HepG2 (cell line): Measurements from ENCODE around the gene GSDME. TPM values are rescaled to one million over a fixed set of nuclear protein-coding genes. Genes with fewer than 3 reads are reported as not detected.
A peak's percentile ranks its signal among the peaks of the same experiment; 100 is the strongest.

ENCODE experiments used
- DNMT3B ChIP-seq: conservative IDR thresholded peaks from 2 replicates; pipeline ENCODE4 v1.6.1; 2016; ENCODE audit warnings: missing biosample characterization, control low read depth
- KLF12 ChIP-seq: sonication (generic); formaldehyde crosslinking; IDR thresholded peaks from 2 replicates; pipeline ENCODE4 v1.4.0; 2020; ENCODE audit warnings: missing genetic modification reagents, borderline replicate concordance
- NFIC ChIP-seq: IDR thresholded peaks from 2 replicates; pipeline ENCODE4 v1.6.1; 2012; ENCODE audit warnings: mild to moderate bottlenecking, low read length, inconsistent platforms
- RORA ChIP-seq: sonication (generic); formaldehyde crosslinking; IDR thresholded peaks from 2 replicates; pipeline ENCODE4 v1.5.0; 2020; ENCODE audit warnings: mild to moderate bottlenecking, missing genetic modification reagents, moderate library complexity
- ZFP62 ChIP-seq: sonication (generic); formaldehyde crosslinking; IDR thresholded peaks from 2 replicates; pipeline ENCODE4 v1.4.0; 2020; ENCODE audit warnings: missing genetic modification reagents
- ZNF577 ChIP-seq: sonication (generic); formaldehyde crosslinking; IDR thresholded peaks from 2 replicates; pipeline ENCODE4 v1.4.0; 2020; ENCODE audit warnings: mild to moderate bottlenecking, low read depth, missing genetic modification reagents, borderline replicate concordance
- ZSCAN29 ChIP-seq: sonication (generic); formaldehyde crosslinking; conservative IDR thresholded peaks from 2 replicates; pipeline ENCODE4 v1.4.0; 2020; ENCODE audit warnings: mild to moderate bottlenecking, missing genetic modification reagents
- polyA plus RNA-seq, 8 experiments: library from polyadenylated mRNA; depleted of rRNA in 3 of 8; stranded (reverse) in 7 of 8; unstranded in 1 of 8; fragments of >200 nt; fragmentation: Illumina TruSeq in 4 of 8; extraction: Trizol in 4 of 8; gene quantifications; 2 replicates each; pipeline versions ENCODE4 v1.2.1 to v1.2.3, GENCODE V29; 2011 to 2016; ENCODE audit warnings: low read depth in 4 of 8, missing spikeins in 1 of 8, mixed read lengths in 1 of 8; ENCODE audit not compliant: insufficient read depth in 1 of 8
- total RNA-seq, 5 experiments: library from RNA; depleted of rRNA; stranded (reverse); fragments of >200 nt; fragmentation: Illumina TruSeq; extraction: Trizol; gene quantifications; 2 replicates each; pipeline ENCODE4 v1.2.3, GENCODE V29; 2016; ENCODE audit warnings: low read depth in 1 of 5
- TF ChIP-seq, protein P1 (sequence below): IDR thresholded peaks from 2 replicates; pipeline ENCODE4 v1.6.1; 2016; ENCODE audit warnings: control low read depth
- TF ChIP-seq, protein P2 (sequence below): sonication (generic); formaldehyde crosslinking; IDR thresholded peaks from 2 replicates; pipeline ENCODE4 v1.4.0; 2020; ENCODE audit warnings: missing genetic modification reagents
- TF ChIP-seq, protein P3 (sequence below): sonication (generic); formaldehyde crosslinking; IDR thresholded peaks from 2 replicates; pipeline ENCODE4 v1.8.1; 2023; ENCODE audit warnings: mild to moderate bottlenecking, inconsistent platforms, moderate library complexity, missing genetic modification reagents, borderline replicate concordance
- TF ChIP-seq, protein P4 (sequence below): sonication (generic); formaldehyde crosslinking; IDR thresholded peaks from 2 replicates; pipeline ENCODE4 v1.9.0; 2022; ENCODE audit warnings: low read depth, missing genetic modification reagents
- TF ChIP-seq, protein P5 (sequence below): sonication (generic); formaldehyde crosslinking; IDR thresholded peaks from 2 replicates; pipeline ENCODE4 v1.5.0; 2020; ENCODE audit warnings: missing genetic modification reagents
- TF ChIP-seq, protein P6 (sequence below): sonication (generic); formaldehyde crosslinking; IDR thresholded peaks from 2 replicates; pipeline ENCODE4 v1.5.1; 2020; ENCODE audit warnings: mild to moderate bottlenecking, moderate library complexity, missing genetic modification reagents
- TF ChIP-seq, protein P7 (sequence below): sonication (generic); formaldehyde crosslinking; IDR thresholded peaks from 2 replicates; pipeline ENCODE4 v1.5.1; 2020; ENCODE audit warnings: missing genetic modification reagents, mild to moderate bottlenecking, borderline replicate concordance

Gene GSDME
- total and polyA plus RNA-seq, 2 of the 13 experiments (the other 11 are each of a cell fraction or from before 2014, with no cell fraction given), result 19.2 to 28.2 TPM

DNA sequence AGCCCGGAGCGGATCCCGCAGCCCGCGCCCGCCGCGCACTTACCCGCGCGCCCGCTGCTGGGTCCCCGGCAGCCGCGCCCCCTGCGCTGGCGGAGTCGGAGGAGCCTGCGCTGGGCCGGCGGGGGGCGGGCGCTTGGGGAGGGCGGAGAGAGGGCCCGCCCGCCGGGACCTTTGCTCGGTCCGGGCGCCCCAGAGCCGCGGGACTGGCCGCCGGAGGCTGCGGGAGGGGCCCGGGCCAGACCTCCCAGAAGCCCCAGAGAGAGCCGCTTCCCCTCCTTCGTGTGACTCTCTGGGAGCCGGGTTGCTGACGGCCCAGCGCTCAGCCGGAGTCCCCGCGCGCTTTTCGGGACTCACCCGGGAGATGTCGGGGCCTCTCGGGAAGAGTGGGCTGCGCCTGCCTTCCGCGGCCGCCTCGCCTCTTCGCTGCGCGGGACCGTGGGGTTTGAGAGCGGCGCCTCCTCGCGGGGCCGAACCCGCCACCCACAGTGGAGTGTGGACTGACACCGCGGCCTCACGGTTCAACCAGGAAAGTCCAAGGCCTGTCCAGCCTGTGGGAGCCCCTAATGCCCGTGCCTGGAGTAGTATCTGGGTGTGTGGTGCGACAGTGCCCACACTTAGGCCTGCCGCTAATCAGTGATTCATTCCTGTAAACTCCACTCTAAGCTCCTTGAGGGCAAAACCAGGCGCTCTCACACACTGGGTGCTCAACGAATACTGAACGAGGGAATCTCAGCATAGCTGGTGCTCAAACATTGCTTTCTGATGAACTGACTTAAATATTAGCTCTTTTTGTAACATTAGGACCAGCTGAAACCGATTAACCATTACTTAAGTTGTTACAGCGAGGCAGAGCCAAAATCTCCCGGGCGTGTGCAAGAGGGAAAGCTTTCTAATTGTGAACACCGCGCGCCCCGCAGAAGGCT, at the start of gene GSDME (continued):
- TF ChIP-seq, protein P1, sequence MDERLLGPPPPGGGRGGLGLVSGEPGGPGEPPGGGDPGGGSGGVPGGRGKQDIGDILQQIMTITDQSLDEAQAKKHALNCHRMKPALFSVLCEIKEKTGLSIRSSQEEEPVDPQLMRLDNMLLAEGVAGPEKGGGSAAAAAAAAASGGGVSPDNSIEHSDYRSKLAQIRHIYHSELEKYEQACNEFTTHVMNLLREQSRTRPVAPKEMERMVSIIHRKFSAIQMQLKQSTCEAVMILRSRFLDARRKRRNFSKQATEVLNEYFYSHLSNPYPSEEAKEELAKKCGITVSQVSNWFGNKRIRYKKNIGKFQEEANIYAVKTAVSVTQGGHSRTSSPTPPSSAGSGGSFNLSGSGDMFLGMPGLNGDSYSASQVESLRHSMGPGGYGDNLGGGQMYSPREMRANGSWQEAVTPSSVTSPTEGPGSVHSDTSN (CRISPR knock-in tag), result no peak
- TF ChIP-seq, protein P2, sequence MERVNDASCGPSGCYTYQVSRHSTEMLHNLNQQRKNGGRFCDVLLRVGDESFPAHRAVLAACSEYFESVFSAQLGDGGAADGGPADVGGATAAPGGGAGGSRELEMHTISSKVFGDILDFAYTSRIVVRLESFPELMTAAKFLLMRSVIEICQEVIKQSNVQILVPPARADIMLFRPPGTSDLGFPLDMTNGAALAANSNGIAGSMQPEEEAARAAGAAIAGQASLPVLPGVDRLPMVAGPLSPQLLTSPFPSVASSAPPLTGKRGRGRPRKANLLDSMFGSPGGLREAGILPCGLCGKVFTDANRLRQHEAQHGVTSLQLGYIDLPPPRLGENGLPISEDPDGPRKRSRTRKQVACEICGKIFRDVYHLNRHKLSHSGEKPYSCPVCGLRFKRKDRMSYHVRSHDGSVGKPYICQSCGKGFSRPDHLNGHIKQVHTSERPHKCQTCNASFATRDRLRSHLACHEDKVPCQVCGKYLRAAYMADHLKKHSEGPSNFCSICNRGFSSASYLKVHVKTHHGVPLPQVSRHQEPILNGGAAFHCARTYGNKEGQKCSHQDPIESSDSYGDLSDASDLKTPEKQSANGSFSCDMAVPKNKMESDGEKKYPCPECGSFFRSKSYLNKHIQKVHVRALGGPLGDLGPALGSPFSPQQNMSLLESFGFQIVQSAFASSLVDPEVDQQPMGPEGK, result peak; percentile 76
- TF ChIP-seq KLF12 (no peak), ZSCAN29 (CRISPR knock-in tag) (0 out of 2 replicates have a peak, but pooled peaks have one; percentile 19), NFIC (no peak), ZFP62 (CRISPR knock-in tag) (no peak), ZNF577 (CRISPR knock-in tag) (no peak), RORA (CRISPR knock-in tag) (no peak), DNMT3B (CRISPR knock-in tag) (no peak)
- TF ChIP-seq, protein P3, sequence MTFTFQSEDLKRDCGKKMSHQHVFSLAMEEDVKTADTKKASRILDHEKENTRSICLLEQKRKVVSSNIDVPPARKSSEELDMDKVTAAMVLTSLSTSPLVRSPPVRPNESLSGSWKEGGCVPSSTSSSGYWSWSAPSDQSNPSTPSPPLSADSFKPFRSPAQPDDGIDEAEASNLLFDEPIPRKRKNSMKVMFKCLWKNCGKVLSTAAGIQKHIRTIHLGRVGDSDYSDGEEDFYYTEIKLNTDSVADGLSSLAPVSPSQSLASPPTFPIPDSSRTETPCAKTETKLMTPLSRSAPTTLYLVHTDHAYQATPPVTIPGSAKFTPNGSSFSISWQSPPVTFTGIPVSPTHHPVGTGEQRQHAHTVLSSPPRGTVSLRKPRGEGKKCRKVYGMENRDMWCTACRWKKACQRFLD (CRISPR knock-in tag), result no peak
- TF ChIP-seq, protein P4, sequence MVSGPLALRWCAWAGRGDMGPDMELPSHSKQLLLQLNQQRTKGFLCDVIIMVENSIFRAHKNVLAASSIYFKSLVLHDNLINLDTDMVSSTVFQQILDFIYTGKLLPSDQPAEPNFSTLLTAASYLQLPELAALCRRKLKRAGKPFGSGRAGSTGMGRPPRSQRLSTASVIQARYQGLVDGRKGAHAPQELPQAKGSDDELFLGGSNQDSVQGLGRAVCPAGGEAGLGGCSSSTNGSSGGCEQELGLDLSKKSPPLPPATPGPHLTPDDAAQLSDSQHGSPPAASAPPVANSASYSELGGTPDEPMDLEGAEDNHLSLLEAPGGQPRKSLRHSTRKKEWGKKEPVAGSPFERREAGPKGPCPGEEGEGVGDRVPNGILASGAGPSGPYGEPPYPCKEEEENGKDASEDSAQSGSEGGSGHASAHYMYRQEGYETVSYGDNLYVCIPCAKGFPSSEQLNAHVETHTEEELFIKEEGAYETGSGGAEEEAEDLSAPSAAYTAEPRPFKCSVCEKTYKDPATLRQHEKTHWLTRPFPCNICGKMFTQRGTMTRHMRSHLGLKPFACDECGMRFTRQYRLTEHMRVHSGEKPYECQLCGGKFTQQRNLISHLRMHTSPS (CRISPR knock-in tag), result no peak
- TF ChIP-seq, protein P5, sequence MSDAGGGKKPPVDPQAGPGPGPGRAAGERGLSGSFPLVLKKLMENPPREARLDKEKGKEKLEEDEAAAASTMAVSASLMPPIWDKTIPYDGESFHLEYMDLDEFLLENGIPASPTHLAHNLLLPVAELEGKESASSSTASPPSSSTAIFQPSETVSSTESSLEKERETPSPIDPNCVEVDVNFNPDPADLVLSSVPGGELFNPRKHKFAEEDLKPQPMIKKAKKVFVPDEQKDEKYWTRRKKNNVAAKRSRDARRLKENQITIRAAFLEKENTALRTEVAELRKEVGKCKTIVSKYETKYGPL (CRISPR knock-in tag), result no peak
- TF ChIP-seq, protein P6, sequence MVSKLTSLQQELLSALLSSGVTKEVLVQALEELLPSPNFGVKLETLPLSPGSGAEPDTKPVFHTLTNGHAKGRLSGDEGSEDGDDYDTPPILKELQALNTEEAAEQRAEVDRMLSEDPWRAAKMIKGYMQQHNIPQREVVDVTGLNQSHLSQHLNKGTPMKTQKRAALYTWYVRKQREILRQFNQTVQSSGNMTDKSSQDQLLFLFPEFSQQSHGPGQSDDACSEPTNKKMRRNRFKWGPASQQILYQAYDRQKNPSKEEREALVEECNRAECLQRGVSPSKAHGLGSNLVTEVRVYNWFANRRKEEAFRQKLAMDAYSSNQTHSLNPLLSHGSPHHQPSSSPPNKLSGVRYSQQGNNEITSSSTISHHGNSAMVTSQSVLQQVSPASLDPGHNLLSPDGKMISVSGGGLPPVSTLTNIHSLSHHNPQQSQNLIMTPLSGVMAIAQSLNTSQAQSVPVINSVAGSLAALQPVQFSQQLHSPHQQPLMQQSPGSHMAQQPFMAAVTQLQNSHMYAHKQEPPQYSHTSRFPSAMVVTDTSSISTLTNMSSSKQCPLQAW (CRISPR knock-in tag), result no peak; the same call in 1 of the 2 replicates
- TF ChIP-seq, protein P7, sequence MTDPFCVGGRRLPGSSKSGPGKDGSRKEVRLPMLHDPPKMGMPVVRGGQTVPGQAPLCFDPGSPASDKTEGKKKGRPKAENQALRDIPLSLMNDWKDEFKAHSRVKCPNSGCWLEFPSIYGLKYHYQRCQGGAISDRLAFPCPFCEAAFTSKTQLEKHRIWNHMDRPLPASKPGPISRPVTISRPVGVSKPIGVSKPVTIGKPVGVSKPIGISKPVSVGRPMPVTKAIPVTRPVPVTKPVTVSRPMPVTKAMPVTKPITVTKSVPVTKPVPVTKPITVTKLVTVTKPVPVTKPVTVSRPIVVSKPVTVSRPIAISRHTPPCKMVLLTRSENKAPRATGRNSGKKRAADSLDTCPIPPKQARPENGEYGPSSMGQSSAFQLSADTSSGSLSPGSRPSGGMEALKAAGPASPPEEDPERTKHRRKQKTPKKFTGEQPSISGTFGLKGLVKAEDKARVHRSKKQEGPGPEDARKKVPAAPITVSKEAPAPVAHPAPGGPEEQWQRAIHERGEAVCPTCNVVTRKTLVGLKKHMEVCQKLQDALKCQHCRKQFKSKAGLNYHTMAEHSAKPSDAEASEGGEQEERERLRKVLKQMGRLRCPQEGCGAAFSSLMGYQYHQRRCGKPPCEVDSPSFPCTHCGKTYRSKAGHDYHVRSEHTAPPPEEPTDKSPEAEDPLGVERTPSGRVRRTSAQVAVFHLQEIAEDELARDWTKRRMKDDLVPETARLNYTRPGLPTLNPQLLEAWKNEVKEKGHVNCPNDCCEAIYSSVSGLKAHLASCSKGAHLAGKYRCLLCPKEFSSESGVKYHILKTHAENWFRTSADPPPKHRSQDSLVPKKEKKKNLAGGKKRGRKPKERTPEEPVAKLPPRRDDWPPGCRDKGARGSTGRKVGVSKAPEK (CRISPR knock-in tag), result no peak
